GM19372 (cell line): ENCODE data around the gene PKHD1.

Source experiments
- ATAC-seq: cut with Tn5 transposase; IDR thresholded peaks from one replicate; pipeline ENCODE4 v1.9.1; 2021; ENCODE audit warnings: mild to moderate bottlenecking, low read depth, moderate library complexity; ENCODE audit not compliant: unreplicated experiment

PKHD1 gene

DNA sequence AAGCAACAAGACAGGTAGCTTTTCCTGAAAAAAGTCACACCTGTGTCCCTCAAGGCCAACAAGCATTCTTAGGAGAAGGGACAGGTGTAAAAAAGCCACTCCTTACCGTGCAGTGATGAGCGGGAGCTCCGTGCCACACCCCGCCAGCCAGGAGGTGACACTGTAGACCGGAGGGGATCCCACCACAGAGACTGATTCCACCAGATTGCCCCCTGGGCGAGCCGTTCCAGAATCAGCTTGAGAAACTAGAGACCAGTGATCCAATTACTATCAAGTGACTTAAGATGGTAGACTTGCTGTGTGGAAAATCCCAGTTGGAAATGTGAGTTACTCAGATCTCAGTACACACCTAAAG lies 37.4 kb downstream of the PKHD1 start:
- ATAC-seq: no peak

DNA sequence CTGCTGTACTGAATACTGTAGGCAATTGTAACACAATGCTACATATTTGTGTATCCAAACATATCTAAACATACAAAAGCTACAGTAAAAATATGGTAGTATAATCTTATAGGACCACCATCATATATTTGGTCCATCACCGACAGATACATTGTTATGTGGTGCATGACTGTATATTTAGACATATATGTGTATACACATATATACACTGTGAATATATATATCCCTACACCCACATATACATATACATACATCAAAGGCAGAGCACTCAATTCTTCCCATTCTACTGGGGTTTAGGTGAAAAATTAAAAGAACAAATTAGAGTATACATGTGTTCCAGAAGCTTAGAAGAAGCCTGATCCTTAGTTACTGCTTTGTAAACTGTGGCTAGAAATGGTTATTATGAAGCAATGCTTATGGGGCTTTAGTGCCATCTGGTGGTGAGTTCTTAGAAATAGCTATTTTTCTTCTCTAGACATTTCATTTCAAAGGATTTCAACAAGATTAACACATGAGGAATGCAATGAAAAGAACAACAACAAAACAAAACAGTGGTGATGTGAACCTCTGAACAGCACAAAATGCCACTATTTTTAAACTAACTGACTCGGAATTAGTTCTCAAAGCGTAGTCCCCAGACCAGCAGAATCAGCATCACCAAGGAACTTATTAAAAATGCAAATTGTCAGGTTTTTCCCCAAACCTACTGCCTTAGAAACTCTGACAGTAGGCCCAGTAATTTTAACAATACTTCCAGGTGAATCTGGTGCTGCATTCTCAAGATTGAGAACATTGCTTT lies 38.0 kb downstream of the PKHD1 start:
- peak; percentile 59 for ATAC-seq

DNA sequence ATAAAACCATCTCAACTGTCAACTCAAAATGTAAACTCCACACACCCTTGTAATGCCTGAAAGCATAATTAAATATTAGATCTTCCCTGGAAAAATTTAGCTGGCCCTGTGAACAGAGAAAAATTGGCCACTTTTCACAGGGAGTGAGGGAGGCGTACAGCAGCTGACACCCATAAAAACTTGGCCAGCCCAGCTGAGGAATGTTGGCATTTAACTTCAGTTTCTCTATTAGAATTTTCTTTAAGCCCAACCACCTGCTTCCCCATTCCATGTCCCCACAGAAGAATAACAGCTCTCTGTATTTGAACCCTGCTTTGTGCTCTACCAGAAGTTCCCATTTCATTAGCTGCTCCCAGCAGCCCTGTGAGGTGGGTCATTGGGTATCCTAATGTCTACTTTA lies 41.0 kb downstream of the PKHD1 start:
- ATAC-seq: no peak

DNA sequence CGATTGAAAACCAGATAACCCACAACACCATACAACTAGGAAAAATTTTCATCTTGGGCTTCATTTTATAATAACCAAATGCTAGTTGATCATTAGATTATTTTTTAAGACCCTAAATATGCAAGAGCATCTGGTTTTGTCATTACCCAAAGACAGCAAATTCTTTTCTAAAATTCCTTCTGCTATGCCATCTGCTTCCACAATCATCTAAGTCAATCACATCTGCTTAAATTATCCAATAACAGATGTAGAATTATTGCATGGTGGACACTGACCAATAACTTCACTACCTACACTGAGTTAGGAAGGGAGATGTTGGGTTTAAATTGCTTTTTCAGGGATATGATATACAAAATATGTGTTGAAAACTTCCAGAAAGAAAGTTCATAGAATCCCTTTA lies 41.9 kb downstream of the PKHD1 start:
- ATAC-seq: no peak

DNA sequence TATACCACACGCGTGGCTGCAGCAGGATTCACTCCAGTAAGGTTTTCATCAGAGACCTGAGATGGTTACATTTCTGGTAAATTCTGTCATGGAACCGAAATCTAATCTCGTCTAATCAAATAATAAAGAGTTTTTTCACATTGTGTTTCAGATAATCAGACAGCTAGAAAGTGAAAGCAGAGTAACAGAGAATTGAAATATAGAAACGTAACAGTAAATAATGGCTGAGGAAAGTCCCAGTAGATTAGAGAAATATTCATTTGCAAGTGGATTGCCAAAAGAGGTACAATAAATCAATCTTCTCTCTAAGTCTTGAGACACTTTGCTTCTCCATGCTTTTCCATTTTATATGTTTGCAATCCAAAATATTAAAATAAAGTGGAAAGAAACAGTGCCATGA lies 42.4 kb downstream of the PKHD1 start:
- no peak for ATAC-seq

DNA sequence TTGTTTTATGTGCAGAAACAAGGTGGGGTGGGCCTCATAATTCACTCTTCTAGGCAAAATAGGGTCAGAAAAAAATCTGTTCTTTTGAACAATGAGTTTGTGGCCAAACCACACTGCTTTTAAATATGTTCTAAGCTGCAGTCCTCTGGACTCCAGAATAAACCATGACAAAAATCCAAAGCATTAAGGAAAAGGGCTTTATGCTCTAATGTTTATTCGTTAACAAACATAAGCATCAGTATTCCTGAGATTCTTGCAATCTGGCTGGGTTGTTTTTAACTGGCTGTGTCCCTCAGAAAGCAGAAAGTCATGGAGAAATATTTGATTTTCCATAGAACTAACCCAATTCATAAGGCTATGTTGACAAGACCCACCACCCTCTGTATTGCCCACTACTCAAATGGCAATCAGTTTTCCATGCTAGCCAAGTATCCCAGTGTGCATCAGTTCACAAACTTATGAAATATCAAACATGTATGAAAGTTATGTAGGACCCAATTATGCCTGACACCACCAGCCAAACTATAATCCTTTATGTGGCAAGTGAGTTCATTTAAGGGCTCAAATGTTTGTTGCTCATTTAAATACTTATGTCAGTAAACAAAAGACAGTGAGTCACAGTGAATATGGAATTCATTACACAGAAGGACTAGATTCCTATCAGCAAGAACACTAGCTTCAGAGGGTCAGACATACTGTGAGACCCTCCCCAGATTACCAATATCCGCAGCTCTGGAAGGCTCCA lies 45.1 kb downstream of the PKHD1 start:
- ATAC-seq: no peak

DNA sequence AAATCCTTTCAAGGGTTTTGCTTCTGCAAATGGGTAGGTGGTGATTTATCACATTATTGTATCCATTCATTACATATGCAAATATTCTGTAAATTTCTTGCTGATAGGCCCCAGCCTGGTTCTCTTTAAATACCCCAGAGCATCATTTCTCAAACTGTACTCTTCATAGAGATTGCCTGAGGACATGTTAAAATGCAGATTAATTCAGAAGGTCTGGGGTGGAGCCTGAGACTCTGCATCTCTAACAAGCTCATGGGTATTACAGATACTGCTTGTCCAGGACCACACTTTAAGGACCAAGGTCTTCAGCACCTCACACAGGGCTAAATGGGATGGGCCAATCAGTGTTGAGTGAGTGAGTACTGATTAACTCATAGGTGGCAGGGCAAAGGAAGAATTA lies 46.3 kb downstream of the PKHD1 start:
- no peak for ATAC-seq

DNA sequence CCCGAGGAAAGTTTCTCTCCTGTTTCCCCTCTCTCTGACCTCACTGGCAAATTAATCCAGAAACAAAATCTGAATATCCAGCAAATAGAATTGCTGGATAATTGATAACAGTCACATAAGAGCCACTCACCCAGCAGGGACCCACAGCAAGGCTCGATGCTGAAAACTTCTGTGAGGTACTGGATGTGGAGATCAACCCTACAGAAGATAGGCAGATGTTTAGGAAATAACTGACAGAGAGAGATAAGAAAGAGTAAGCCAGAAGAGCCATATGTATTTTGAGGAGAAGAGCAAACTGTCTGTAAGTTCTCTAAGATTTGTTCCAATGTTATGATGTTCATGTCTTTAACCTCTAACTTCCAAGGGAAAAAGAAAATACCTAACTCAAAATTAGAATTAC lies 59.7 kb downstream of the PKHD1 start:
- no peak for ATAC-seq

DNA sequence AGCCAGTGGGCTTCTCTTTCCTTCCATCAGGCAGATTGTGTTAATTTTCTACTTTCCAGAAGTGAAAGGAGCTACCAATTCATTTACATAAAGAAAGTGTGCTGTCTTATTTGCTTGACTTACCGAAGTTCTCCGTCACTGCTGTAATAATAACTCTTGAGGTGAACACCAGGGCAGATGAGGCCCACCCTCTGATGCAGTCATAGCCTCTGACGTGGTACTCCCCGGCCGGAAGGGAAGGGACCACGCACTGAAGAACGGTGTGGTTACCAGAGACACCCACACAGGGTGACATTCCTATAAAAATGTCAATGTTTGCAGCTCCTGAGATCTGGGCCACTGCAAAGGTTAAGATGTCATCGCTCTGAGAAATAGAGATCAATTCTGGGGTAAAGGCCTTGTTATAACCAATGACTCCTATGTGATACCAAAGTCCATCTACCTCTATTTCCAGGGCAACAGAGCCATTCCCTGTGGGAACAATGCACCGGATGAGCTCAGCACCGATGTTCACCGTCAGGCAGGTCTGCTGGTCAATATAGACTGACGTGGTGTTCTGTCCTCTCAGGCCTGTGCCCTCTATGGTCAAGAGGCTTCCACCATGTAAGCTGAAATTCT lies 62.9 kb downstream of the PKHD1 start:
- no peak for ATAC-seq

DNA sequence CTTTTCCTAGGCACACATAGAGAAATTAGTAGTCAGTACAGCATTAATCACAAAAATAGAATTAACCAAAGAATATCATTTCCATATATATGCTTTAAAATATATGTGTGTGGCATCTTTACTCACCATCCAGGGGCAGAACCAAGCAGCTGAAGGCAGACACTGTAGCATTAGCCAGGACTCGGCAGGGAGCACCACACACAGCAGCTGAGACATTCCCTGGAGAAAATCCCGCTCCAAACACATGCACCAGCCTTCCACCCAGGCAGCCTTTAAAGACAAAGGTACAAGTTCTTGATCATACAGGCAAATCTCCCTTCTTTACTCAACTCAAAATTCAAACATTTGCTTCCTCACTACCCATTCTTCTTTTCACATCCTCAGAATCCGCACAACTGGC lies 64.7 kb downstream of the PKHD1 start:
- no peak for ATAC-seq

DNA sequence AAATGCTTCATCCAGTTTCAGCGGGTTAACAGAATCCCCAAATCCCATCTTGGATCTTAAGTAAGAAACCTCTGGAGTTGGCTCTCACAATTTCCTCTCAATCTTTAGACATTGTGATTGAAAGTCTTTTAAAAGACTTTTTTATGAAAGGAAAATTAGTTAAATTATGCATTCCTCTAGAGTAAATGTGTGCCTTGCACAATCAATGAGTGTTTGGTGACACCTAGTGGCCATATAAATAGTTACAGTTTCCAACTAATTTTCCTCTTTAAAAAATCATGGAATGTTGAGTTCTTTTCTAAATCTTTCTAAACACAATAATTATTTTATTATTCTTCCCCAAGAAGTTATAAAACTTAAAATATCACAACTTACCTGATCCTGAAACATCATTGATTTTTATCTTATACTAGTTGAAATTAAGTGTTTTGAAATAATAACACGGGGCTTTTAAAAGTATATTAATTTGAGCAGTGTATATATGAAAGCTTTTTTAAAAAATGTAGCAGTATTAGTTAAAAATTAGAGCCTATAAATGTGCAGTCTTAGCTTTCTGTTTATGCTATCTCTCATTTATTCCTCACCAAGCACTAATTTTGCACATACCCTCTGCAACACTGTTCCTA lies 66.4 kb downstream of the PKHD1 start:
- ATAC-seq: no peak

DNA sequence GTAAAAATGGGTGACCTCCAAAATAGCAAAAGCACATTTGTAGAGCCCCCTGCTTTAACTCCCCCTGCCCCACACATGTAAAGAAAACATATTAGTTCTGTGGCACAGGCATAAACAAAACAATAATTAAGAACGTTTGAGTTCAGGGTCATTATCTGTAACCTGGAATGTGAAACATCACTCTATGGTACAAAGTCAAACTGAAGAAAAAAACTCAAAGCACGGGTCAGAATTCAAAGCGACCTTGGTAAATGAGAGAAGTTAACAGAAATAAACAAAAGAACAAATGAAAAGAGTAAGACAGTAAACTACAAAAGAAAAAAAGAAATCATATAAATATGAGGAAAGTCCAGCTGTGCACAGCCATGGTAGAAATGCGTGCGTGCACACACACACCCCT lies 67.5 kb downstream of the PKHD1 start:
- ATAC-seq: no peak

DNA sequence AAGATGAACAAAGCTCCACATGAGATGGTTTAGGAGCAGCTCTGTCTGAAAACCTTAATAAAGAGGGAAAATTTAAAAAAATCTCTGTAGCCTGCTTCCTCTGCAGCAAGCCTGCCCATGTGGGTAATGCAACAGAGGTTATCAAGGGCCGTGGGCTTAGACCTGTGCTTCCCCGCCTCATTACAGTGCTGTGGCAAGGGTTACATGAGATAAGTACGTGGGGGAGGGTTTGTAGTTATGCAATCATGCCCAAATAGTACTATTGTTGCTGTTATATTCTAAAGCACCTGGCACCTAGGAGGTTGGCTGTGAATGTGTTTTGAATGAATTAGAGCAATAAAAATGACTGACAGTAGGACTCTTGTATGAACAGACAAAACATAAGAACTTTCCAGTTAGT lies 68.3 kb downstream of the PKHD1 start:
- no peak for ATAC-seq

DNA sequence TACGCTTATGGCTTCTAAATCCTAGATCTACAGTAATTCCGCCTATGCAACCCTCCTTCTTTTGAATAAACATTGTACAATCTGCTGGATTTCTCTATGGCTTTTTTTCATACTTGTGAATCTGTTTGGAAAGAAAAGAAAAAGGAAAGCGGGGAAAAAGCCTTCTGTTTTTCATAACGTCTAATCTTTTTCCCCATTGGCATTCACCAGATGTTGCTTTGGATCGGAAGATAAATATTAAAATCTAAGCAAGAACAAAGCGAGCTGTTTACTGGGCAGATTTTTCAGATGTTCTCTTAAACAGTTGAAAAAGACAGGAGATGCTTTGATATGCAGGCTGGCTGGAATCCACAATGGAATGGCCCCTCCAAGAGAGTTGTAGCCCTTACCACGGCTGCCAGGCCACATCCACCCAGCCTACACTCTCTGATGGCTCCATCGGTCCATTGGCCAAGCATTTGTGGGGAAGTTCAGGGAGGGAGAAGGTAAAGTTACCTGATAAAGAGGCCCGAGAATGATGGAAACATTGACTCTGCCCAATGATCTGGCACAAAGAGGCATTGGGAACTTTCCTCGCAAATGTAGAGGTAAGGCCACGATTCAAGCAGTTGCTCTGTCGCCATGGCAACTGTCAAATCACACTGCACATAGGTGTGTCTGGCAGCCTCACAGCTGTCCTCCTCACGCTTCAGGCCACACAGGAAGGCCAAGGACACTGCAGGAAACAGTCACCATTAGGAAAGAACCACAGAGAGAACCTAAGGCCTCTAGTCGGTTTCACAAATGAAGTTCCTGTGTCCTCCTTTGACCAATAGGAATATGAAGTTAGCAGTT lies 70.3 kb downstream of the PKHD1 start:
- no peak for ATAC-seq

DNA sequence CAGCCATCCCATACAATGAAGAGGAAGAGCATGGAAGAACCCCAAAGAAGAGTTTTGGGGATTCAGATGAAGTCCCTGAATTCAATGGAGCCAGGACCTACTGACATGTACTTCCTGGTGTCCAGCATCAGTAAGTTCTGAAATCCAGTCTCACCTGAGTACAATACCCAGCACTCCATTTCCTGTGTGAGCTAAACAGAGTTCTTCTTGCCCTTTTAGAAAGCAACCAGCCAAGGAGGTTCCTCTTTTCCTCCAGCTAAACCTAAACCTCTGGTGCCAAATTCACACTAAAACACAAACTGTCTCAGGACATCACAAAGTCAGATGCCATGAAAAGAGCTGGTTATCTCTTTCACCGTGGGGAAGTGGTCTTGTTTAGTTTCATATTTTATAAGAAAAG lies 71.5 kb downstream of the PKHD1 start:
- no peak for ATAC-seq

DNA sequence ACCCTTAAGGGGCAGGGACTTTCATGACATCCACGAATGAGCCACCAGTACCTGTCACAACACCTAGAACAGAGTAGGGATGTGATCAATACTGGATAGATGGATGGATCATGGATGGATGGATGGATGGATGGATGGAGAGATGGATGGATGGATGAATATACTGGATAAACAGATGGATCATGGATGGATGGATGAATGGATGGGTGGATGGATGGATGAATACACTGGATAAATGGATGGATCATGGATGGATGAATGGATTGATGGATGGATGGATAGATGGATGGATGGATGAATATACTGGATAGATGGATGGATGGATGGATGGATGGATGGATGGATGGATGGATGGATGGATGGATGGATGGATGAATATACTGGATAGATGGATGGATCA lies 73.0 kb downstream of the PKHD1 start:
- no peak for ATAC-seq

DNA sequence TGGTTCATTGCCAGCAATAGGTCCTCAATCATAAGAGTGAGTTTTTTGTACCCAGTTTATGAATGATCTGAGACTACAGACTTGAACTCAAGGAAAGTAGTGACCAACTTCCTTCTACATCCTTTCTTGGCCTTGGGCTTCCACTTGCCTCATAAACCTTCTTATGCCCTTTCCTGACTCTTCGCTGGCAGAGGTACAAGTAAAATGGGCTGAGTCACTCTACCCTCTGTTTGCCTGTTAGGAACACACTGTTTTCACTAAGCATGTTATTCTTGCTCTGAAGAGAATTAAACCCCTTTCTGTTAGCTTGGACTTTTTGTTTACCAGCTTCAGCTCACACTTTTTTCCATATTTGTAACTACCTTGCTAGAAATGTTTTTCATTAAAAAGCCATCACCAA lies 74.4 kb downstream of the PKHD1 start:
- no peak for ATAC-seq

DNA sequence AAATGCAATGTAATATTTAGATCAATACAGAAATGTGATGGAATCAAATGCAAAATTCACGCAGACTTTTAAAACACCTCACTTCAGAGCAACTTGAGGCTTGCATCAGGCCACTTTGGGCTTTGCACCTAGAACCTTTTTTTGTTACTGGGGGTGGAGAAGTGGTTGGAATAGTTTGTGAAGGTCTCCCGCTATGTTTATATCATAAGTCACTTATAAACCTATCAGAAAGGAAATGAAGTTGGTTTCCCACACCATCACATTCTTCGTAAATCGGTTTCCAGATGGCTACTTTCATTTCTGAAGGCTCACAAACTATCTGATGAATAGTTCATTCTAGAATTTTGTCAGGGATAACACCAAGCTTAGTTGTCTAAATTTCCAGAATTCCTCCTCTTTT lies 74.8 kb downstream of the PKHD1 start:
- ATAC-seq: no peak

DNA sequence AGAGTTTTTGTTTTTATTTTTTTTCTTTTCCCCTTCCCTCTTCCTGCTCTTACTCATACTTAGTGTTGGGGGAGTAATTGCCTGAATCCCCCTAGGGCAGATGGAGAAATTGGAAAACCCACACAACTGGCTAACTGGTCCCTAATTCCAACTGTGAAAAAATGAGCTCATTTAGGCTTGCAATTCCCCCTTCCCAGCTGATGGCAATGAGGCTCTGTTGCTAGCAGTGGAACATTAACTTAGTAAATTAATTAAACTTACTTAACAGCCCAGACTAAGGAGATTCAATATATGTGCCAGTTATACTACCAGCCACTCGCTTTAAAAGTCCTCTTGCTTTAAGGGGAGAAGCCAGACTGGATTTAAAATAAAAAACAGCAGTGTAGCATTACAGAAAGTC lies 76.6 kb downstream of the PKHD1 start:
- no peak for ATAC-seq

DNA sequence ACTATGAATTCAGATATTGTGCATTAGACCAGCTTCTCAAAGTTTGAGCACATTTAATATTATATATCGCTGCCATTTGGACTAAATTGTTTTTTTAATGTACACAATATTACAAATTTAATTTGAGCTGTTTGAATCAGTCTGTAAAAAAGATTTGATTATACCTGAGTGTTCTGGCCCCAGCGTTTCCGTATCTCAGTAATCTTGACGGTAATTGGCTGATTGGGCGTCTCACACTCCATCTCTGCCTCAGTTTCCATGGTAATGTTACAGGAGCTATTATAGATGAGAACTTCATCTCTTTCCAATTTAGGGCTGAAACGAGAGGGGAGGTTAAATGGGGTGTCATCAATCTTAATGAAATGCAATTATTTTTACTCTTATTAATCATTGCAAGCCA lies 77.3 kb downstream of the PKHD1 start:
- ATAC-seq: no peak
